Measurements from ENCODE around the gene NUTM1.

Gene NUTM1

GRCh38 chr15:34362047-34362773, 19.1 kb downstream of the NUTM1 start:
- TF ChIP-seq POLR2AphosphoS5 (IDR thresholded peaks at IDR 0.05; ENCODE audit: low read depth, low read length), result no peak
- TF ChIP-seq REST (IDR thresholded peaks at IDR 0.05; ENCODE audit: insufficient read depth in 1 of 2, low read depth in 2 of 2, low read length in 2 of 2), result no peak
- no peak for TF ChIP-seq FOXP2 (optimal IDR thresholded peaks at IDR 0.05; ENCODE audit: borderline replicate concordance, extremely low read depth, extremely low read length, insufficient read depth)
- TF ChIP-seq SIN3A (IDR thresholded peaks at IDR 0.05; ENCODE audit: borderline replicate concordance, insufficient read depth, low read length), result no peak
- TF ChIP-seq TAF1 (IDR thresholded peaks at IDR 0.05; ENCODE audit: borderline replicate concordance, insufficient read depth, low read length), result no peak

- TF ChIP-seq FOXP2 (optimal IDR thresholded peaks at IDR 0.05; ENCODE audit: borderline replicate concordance, extremely low read depth, extremely low read length, insufficient read depth) (no peak), POLR2AphosphoS5 (IDR thresholded peaks at IDR 0.05; ENCODE audit: low read depth, low read length) (no peak), TAF1 (IDR thresholded peaks at IDR 0.05; ENCODE audit: borderline replicate concordance, insufficient read depth, low read length) (no peak), REST (IDR thresholded peaks at IDR 0.05; ENCODE audit: insufficient read depth in 1 of 2, low read depth in 2 of 2, low read length in 2 of 2) (no peak), SIN3A (IDR thresholded peaks at IDR 0.05; ENCODE audit: borderline replicate concordance, insufficient read depth, low read length) (no peak)
Observed at GRCh38 chr15:34364041-34364440, 20.9 kb downstream of the NUTM1 start.

- TF ChIP-seq REST (IDR thresholded peaks at IDR 0.05; ENCODE audit: insufficient read depth in 1 of 2, low read depth in 2 of 2, low read length in 2 of 2), result no peak
- TF ChIP-seq TAF1 (IDR thresholded peaks at IDR 0.05; ENCODE audit: borderline replicate concordance, insufficient read depth, low read length), result no peak
- no peak for TF ChIP-seq POLR2AphosphoS5 (IDR thresholded peaks at IDR 0.05; ENCODE audit: low read depth, low read length)
- TF ChIP-seq SIN3A (IDR thresholded peaks at IDR 0.05; ENCODE audit: borderline replicate concordance, insufficient read depth, low read length), result no peak
- TF ChIP-seq FOXP2 (optimal IDR thresholded peaks at IDR 0.05; ENCODE audit: borderline replicate concordance, extremely low read depth, extremely low read length, insufficient read depth), result no peak
Observed at GRCh38 chr15:34365091-34365825, 22.1 kb downstream of the NUTM1 start.

DNA sequence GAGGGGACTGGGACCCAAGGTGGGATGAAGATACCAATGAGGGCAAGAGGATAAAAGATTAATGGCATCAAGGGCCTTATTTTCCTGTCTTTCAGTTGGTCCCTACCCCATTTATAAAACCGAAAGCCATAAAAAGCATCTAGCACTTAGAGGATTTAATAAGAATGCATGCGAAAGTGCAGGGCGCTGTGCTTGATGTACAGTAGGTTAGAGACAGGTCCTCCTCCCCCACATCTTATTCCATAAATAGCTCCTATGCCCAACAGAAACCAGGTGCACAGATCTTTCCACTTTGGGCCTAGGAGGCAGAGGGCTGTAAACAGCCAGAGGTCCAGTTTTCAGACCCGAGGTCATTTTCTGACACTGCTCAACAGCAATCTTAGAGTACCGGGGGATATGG, 22.7 kb downstream of the NUTM1 start:
- TF ChIP-seq REST (IDR thresholded peaks at IDR 0.05; ENCODE audit: insufficient read depth in 1 of 2, low read depth in 2 of 2, low read length in 2 of 2), result no peak
- no peak for TF ChIP-seq TAF1 (IDR thresholded peaks at IDR 0.05; ENCODE audit: borderline replicate concordance, insufficient read depth, low read length)
- TF ChIP-seq SIN3A (IDR thresholded peaks at IDR 0.05; ENCODE audit: borderline replicate concordance, insufficient read depth, low read length), result no peak
- TF ChIP-seq FOXP2 (optimal IDR thresholded peaks at IDR 0.05; ENCODE audit: borderline replicate concordance, extremely low read depth, extremely low read length, insufficient read depth), result no peak
- TF ChIP-seq POLR2AphosphoS5 (IDR thresholded peaks at IDR 0.05; ENCODE audit: low read depth, low read length), result no peak
